Keratinocyte (primary cell): Measurements from ENCODE around the gene CCDC178. TPM values are rescaled to one million over a fixed set of nuclear protein-coding genes. Genes with fewer than 3 reads are reported as not detected.

ENCODE experiments used
- DNase-seq: peaks from one replicate; pipeline ENCODE4 v3.0.0-alpha.2; 2011; ENCODE audit warnings: low read depth, missing footprints, low spot score
- FAIRE-seq: peaks from 2 replicates; lab custom pipeline; 2011; peaks lifted over from hg19 to GRCh38; lab: Jason Lieb, UNC
- H2AFZ ChIP-seq: 2 replicates; pipeline ENCODE4 v1.6.0; 2012; ENCODE audit warnings: low read length, control low read depth, inconsistent platforms; ENCODE audit not compliant: control insufficient read depth
- H3K27ac ChIP-seq: 2 replicates; pipeline ENCODE4 v1.5.1; 2011; ENCODE audit warnings: low read length; ENCODE audit not compliant: control insufficient read depth, insufficient read depth
- H3K27me3 ChIP-seq: 3 replicates; pipeline ENCODE4 v1.6.0; 2011; ENCODE audit warnings: low read length; ENCODE audit not compliant: control insufficient read depth, insufficient read depth; ENCODE audit errors: extremely low read depth
- H3K36me3 ChIP-seq, 2 experiments: 2 replicates in 1 of 2; 3 replicates in 1 of 2; pipeline ENCODE4 v1.5.1; 2011; ENCODE audit warnings: low read length in 2 of 2, mild to moderate bottlenecking in 1 of 2; ENCODE audit not compliant: control insufficient read depth in 2 of 2, insufficient read depth in 2 of 2; ENCODE audit errors: extremely low read depth in 1 of 2
- H3K4me1 ChIP-seq: 3 replicates; pipeline ENCODE4 v1.5.1; 2011; ENCODE audit warnings: low read length; ENCODE audit not compliant: control insufficient read depth, insufficient read depth; ENCODE audit errors: extremely low read depth
- H3K4me2 ChIP-seq: 3 replicates; pipeline ENCODE4 v1.6.0; 2011; ENCODE audit warnings: low read depth, low read length; ENCODE audit not compliant: control insufficient read depth, insufficient read depth; ENCODE audit errors: extremely low read depth
- H3K4me3 ChIP-seq, 3 experiments: fragments of 200-600 bp in 1 of 3; sonication (generic) in 1 of 3; 2 replicates in 2 of 3; 3 replicates in 1 of 3; pipeline ENCODE4 v1.5.1; 2011 to 2016; ENCODE audit warnings: low read length in 3 of 3, mild to moderate bottlenecking in 3 of 3, control low read depth in 2 of 3, inconsistent platforms in 1 of 3, low read depth in 1 of 3, mixed read lengths in 1 of 3, mixed run types in 1 of 3, moderate library complexity in 1 of 3; ENCODE audit not compliant: control insufficient read depth in 2 of 3, insufficient read depth in 2 of 3; ENCODE audit errors: extremely low read depth in 1 of 3
- H3K79me2 ChIP-seq: 2 replicates; pipeline ENCODE4 v1.6.0; 2012; ENCODE audit warnings: low read length; ENCODE audit not compliant: control insufficient read depth, insufficient read depth
- H3K9ac ChIP-seq: 3 replicates; pipeline ENCODE4 v1.6.0; 2011; ENCODE audit warnings: low read length; ENCODE audit not compliant: control insufficient read depth, insufficient read depth; ENCODE audit errors: extremely low read depth
- H3K9me1 ChIP-seq: 3 replicates; pipeline ENCODE4 v1.6.0; 2011; ENCODE audit warnings: low read length; ENCODE audit not compliant: control insufficient read depth, insufficient read depth; ENCODE audit errors: extremely low read depth
- H3K9me3 ChIP-seq: 2 replicates; pipeline ENCODE4 v1.5.1; 2012; ENCODE audit warnings: low read depth, low read length; ENCODE audit not compliant: control insufficient read depth
- H4K20me1 ChIP-seq: 3 replicates; pipeline ENCODE4 v1.6.0; 2011; ENCODE audit warnings: low read length; ENCODE audit not compliant: control insufficient read depth, insufficient read depth; ENCODE audit errors: extremely low read depth
- CTCF ChIP-seq, 3 experiments: IDR thresholded peaks in 1 of 3; conservative IDR thresholded peaks in 1 of 3; optimal IDR thresholded peaks in 1 of 3; 2 replicates in 2 of 3; 3 replicates in 1 of 3; pipeline versions ENCODE3 to v1.5.1; 2011; ENCODE audit warnings: low read length in 3 of 3, mild to moderate bottlenecking in 3 of 3, moderate library complexity in 2 of 3, control low read depth in 1 of 3, inconsistent platforms in 1 of 3; ENCODE audit not compliant: insufficient read depth in 2 of 3; ENCODE audit errors: extremely low read depth in 1 of 3
- EZH2 ChIP-seq: IDR thresholded peaks from one replicate; pipeline ENCODE4 v1.6.1; 2012; ENCODE audit warnings: inconsistent platforms, mild to moderate bottlenecking, low read length, moderate library complexity
- dilution Hi-C: fragments of 300-500 bp; cut with MboI; formaldehyde crosslinking; loops from one replicate; pipeline ENCODE4 v1.7.0; 2020; ENCODE audit warnings: low sequenced_read_pairs; ENCODE audit not compliant: extremely low pct_ligation_motif_present
- polyA plus RNA-seq, 5 experiments: library from polyadenylated mRNA; depleted of rRNA in 3 of 5; stranded (reverse) in 3 of 5; stranded (forward) in 1 of 5; unstranded in 1 of 5; fragments of >200 nt; gene quantifications; 1 replicate in 1 of 5; 2 replicates in 3 of 5; 3 replicates in 1 of 5; pipeline versions ENCODE4 v1.2.1 to v1.2.3, GENCODE V29; 2011 to 2012; ENCODE audit warnings: missing spikeins in 2 of 5, low read depth in 1 of 5, low replicate concordance in 1 of 5

CCDC178 gene
- polyA plus RNA-seq, 1 donor (not counting 4 experiments of a cell fraction or from before 2014, with no cell fraction given), result 0.14 TPM

- DNase-seq (no peak), FAIRE-seq (no peak)
- Histone ChIP-seq H3K4me3 (no peak overlapping the region), H3K4me1 (no peaks in the 10 kb centered on the region), H3K27ac (no peak overlapping the region), H3K9me1 (no peaks in the 10 kb centered on the region), H3K9me3 (no peaks in the 10 kb centered on the region), H3K27me3 (no peaks in the 10 kb centered on the region), H3K36me3 (no peaks in the 10 kb centered on the region), H4K20me1 (no peaks in the 10 kb centered on the region), H2AFZ (no peak overlapping the region), H3K9ac (no peak overlapping the region), H3K4me2 (no peak overlapping the region), H3K79me2 (no peaks in the 10 kb centered on the region)
- TF ChIP-seq EZH2 (no peak), CTCF (optimal IDR thresholded peaks at IDR 0.05 in 1 of 3, IDR thresholded peaks at IDR 0.05 in 1 of 3, conservative IDR thresholded peaks at IDR 0.05 in 1 of 3; ENCODE audit: extremely low read depth in 1 of 3, insufficient read depth in 2 of 3, low read length in 3 of 3) (no peak)
- dilution Hi-C loops, result no loop called here
Measured at GRCh38 chr18:33101316-33101715, 339.2 kb downstream of the CCDC178 start.

GRCh38 chr18:33099626-33100025 lies 340.9 kb downstream of the CCDC178 start:
- Histone ChIP-seq H3K79me2 (no peaks in the 10 kb centered on the region), H2AFZ (no peak overlapping the region), H3K4me2 (no peak overlapping the region), H3K36me3 (no peaks in the 10 kb centered on the region), H4K20me1 (no peaks in the 10 kb centered on the region), H3K27ac (no peak overlapping the region), H3K4me3 (no peak overlapping the region), H3K9me3 (no peaks in the 10 kb centered on the region), H3K9ac (no peak overlapping the region), H3K4me1 (no peaks in the 10 kb centered on the region), H3K27me3 (no peaks in the 10 kb centered on the region), H3K9me1 (no peaks in the 10 kb centered on the region)
- TF ChIP-seq CTCF (optimal IDR thresholded peaks at IDR 0.05 in 1 of 3, IDR thresholded peaks at IDR 0.05 in 1 of 3, conservative IDR thresholded peaks at IDR 0.05 in 1 of 3; ENCODE audit: extremely low read depth in 1 of 3, insufficient read depth in 2 of 3, low read length in 3 of 3), result no peak
- TF ChIP-seq EZH2, result no peak
- DNase-seq, result no peak
- no peak for FAIRE-seq
- dilution Hi-C loops, result no loop called here
